GM12878 (cell line): ENCODE measurements around the gene LPCAT3.

Experiments used
- EGR1 ChIP-seq, 2 experiments: IDR thresholded peaks; 1 replicate in 1 of 2; 2 replicates in 1 of 2; pipeline ENCODE4 v1.6.1; 2011 to 2012; ENCODE audit warnings: low read depth in 2 of 2, low read length in 2 of 2, borderline replicate concordance in 1 of 2, mild to moderate bottlenecking in 1 of 2, moderate library complexity in 1 of 2
- EZH2 ChIP-seq: IDR thresholded peaks from 2 replicates; pipeline ENCODE4 v1.6.1; 2012; ENCODE audit warnings: low read depth, mild to moderate bottlenecking, control low read depth, inconsistent platforms, low read length, borderline replicate concordance; ENCODE audit not compliant: control insufficient read depth
- GABPA ChIP-seq: IDR thresholded peaks from 2 replicates; pipeline ENCODE4 v1.6.1; 2014; ENCODE audit warnings: antibody characterized with exemption, low read depth, mild to moderate bottlenecking, inconsistent platforms
- NFIC ChIP-seq: IDR thresholded peaks from 2 replicates; pipeline ENCODE4 v1.6.1; 2012; ENCODE audit warnings: low read depth, mild to moderate bottlenecking, inconsistent platforms, low read length, moderate library complexity
- NR2C2 ChIP-seq: IDR thresholded peaks from 2 replicates; pipeline ENCODE4 v1.6.1; 2011; ENCODE audit warnings: borderline replicate concordance, low read depth; ENCODE audit not compliant: control insufficient read depth, insufficient read length
- POLR2A ChIP-seq: IDR thresholded peaks from 2 replicates; pipeline ENCODE4 v1.6.1; 2011; ENCODE audit warnings: low read depth, mild to moderate bottlenecking, low read length
- POLR2AphosphoS5 ChIP-seq: IDR thresholded peaks from 2 replicates; pipeline ENCODE4 v1.6.1; 2011; ENCODE audit warnings: mild to moderate bottlenecking, low read length, inconsistent platforms
- TAF1 ChIP-seq: IDR thresholded peaks from 2 replicates; pipeline ENCODE4 v1.6.1; 2011; ENCODE audit warnings: mild to moderate bottlenecking, low read depth, low read length, borderline replicate concordance
- TARDBP ChIP-seq: IDR thresholded peaks from 2 replicates; pipeline ENCODE4 v1.6.1; 2016; ENCODE audit warnings: borderline replicate concordance
- YY1 ChIP-seq: IDR thresholded peaks from 2 replicates; pipeline ENCODE4 v1.6.1; 2011; ENCODE audit warnings: low read depth, mild to moderate bottlenecking, low read length
- TF ChIP-seq, protein P1 (sequence below), 3 experiments: IDR thresholded peaks in 2 of 3; conservative IDR thresholded peaks in 1 of 3; 2 replicates each; pipeline ENCODE4 v1.5.1; 2011; ENCODE audit warnings: low read depth in 3 of 3, low read length in 3 of 3, mild to moderate bottlenecking in 3 of 3, control low read depth in 2 of 3, moderate library complexity in 2 of 3, inconsistent platforms in 1 of 3, mixed read lengths in 1 of 3; ENCODE audit not compliant: control insufficient read depth in 2 of 3, insufficient read depth in 1 of 3; ENCODE audit errors: extremely low read depth in 1 of 3
- TF ChIP-seq, protein P2 (sequence below): fragments of 450-650 bp; formaldehyde crosslinking; IDR thresholded peaks from 2 replicates; pipeline ENCODE4 v1.5.0; 2022; ENCODE audit warnings: mild to moderate bottlenecking, missing genetic modification characterization
- TF ChIP-seq, protein P3 (sequence below): IDR thresholded peaks from 2 replicates; pipeline ENCODE4 v1.6.1; 2012; ENCODE audit warnings: low read depth, low read length, improper control_type of control experiment

DNA sequence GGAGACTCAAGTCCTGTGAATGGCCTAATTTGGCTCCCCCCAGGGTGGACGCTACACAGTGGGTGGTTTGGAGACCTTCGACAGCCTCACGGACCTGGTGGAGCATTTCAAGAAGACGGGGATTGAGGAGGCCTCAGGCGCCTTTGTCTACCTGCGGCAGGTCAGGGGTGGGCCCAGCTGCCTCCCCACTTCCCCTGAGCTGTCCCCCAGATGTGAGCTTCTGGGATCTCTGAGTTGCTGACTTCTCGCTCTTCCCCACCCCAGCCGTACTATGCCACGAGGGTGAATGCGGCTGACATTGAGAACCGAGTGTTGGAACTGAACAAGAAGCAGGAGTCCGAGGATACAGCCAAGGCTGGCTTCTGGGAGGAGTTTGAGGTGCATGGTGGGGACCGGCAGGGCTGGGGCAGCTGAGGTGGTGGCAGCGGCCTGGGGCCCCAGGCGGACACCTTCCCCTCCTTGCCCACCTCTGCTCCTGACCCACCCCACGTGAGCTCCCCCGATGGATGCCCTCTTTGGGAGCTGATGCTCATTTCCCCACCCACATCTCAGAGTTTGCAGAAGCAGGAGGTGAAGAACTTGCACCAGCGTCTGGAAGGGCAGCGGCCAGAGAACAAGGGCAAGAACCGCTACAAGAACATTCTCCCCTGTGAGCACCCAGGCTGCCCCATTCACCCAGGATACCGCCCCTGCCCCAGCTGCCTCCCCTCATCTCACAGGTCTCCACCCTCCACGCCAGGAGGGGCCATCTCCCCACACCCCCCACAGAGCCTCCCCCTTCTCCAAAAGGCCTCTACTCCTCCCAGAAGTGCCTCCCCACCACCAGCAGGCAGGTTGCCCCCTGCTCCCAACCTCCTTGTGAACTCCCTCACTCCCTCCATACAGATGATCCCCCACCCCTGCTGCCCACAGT lies 62.9 kb downstream of the LPCAT3 start:
- TF ChIP-seq EZH2: no peak
- TF ChIP-seq, protein P1, sequence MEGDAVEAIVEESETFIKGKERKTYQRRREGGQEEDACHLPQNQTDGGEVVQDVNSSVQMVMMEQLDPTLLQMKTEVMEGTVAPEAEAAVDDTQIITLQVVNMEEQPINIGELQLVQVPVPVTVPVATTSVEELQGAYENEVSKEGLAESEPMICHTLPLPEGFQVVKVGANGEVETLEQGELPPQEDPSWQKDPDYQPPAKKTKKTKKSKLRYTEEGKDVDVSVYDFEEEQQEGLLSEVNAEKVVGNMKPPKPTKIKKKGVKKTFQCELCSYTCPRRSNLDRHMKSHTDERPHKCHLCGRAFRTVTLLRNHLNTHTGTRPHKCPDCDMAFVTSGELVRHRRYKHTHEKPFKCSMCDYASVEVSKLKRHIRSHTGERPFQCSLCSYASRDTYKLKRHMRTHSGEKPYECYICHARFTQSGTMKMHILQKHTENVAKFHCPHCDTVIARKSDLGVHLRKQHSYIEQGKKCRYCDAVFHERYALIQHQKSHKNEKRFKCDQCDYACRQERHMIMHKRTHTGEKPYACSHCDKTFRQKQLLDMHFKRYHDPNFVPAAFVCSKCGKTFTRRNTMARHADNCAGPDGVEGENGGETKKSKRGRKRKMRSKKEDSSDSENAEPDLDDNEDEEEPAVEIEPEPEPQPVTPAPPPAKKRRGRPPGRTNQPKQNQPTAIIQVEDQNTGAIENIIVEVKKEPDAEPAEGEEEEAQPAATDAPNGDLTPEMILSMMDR (IDR thresholded peaks at IDR 0.05 in 2 of 3, conservative IDR thresholded peaks at IDR 0.05 in 1 of 3; ENCODE audit: control insufficient read depth in 2 of 3, extremely low read depth in 1 of 3, insufficient read depth in 1 of 3, low read depth in 3 of 3, low read length in 3 of 3): no peak
- TF ChIP-seq NR2C2: no peak
- TF ChIP-seq POLR2AphosphoS5: no peak
- no peak for TF ChIP-seq POLR2A
- no peak for TF ChIP-seq YY1
- no peak for TF ChIP-seq NFIC
- TF ChIP-seq GABPA: no peak
- TF ChIP-seq TAF1: no peak
- TF ChIP-seq, protein P2, sequence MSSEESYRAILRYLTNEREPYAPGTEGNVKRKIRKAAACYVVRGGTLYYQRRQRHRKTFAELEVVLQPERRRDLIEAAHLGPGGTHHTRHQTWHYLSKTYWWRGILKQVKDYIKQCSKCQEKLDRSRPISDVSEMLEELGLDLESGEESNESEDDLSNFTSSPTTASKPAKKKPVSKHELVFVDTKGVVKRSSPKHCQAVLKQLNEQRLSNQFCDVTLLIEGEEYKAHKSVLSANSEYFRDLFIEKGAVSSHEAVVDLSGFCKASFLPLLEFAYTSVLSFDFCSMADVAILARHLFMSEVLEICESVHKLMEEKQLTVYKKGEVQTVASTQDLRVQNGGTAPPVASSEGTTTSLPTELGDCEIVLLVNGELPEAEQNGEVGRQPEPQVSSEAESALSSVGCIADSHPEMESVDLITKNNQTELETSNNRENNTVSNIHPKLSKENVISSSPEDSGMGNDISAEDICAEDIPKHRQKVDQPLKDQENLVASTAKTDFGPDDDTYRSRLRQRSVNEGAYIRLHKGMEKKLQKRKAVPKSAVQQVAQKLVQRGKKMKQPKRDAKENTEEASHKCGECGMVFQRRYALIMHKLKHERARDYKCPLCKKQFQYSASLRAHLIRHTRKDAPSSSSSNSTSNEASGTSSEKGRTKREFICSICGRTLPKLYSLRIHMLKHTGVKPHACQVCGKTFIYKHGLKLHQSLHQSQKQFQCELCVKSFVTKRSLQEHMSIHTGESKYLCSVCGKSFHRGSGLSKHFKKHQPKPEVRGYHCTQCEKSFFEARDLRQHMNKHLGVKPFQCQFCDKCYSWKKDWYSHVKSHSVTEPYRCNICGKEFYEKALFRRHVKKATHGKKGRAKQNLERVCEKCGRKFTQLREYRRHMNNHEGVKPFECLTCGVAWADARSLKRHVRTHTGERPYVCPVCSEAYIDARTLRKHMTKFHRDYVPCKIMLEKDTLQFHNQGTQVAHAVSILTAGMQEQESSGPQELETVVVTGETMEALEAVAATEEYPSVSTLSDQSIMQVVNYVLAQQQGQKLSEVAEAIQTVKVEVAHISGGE: no peak
- TF ChIP-seq EGR1 (IDR thresholded peaks at IDR 0.05; ENCODE audit: borderline replicate concordance in 1 of 2, low read depth in 2 of 2, low read length in 2 of 2): no peak
- TF ChIP-seq, protein P3, sequence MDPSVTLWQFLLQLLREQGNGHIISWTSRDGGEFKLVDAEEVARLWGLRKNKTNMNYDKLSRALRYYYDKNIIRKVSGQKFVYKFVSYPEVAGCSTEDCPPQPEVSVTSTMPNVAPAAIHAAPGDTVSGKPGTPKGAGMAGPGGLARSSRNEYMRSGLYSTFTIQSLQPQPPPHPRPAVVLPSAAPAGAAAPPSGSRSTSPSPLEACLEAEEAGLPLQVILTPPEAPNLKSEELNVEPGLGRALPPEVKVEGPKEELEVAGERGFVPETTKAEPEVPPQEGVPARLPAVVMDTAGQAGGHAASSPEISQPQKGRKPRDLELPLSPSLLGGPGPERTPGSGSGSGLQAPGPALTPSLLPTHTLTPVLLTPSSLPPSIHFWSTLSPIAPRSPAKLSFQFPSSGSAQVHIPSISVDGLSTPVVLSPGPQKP: no peak
- TF ChIP-seq TARDBP: no peak
